Left cardiac atrium (tissue), 4 donors: ENCODE results near the gene PRKN. TPM values are rescaled to one million over a fixed set of nuclear protein-coding genes. Genes with fewer than 3 reads are reported as not detected.
"Not testable (repeated sequence)": the region's sequence is repeated elsewhere in the genome, so short reads cannot be mapped to it uniquely, and the experiment has no call there.

Experiments
- ATAC-seq, 2 donors: fragments of 200-7000 bp; cut with Tn5 transposase; one replicate each; pipeline ENCODE4 v1.9.1; 2020; ENCODE audit warnings: mild to moderate bottlenecking in 2 of 2, moderate library complexity in 2 of 2
- DNase-seq: peaks from one replicate; pipeline ENCODE4 v3.0.0-alpha.2; 2020
- intact Hi-C, 2 donors: fragments of 100-400 bp; cut with DNase I; formaldehyde crosslinking; loops; one replicate each; pipeline versions ENCODE4 v1.14.1 to v1.15.1; 2022 to 2023
- total RNA-seq, 2 donors: library from RNA; stranded (reverse); fragmentation: NEBNext Ultra II Directional; extraction: Animal tissue kit (Norgen Biotek cat#: 25700); gene quantifications; one replicate each; pipeline ENCODE4 v1.2.1, GENCODE V29; 2021
- donor health status: DM: no; HTN: yes; CAD: no.
- donor health status: DM: no; HTN: yes; CAD: no; lungs with severe emphysema.
- donor health status: DM: yes; HTN: yes; CAD: no.
- donor health status: Dilated cardiomyopathy.

PRKN gene
- total RNA-seq, 2 donors from 2014 or later = 13.8 to 22.2 TPM

GRCh38 chr6:161315246-161315917 lies 1412.2 kb downstream of the PRKN start:
- intact Hi-C loops, DNase-seq, ATAC-seq: not testable (repeated sequence)

DNA sequence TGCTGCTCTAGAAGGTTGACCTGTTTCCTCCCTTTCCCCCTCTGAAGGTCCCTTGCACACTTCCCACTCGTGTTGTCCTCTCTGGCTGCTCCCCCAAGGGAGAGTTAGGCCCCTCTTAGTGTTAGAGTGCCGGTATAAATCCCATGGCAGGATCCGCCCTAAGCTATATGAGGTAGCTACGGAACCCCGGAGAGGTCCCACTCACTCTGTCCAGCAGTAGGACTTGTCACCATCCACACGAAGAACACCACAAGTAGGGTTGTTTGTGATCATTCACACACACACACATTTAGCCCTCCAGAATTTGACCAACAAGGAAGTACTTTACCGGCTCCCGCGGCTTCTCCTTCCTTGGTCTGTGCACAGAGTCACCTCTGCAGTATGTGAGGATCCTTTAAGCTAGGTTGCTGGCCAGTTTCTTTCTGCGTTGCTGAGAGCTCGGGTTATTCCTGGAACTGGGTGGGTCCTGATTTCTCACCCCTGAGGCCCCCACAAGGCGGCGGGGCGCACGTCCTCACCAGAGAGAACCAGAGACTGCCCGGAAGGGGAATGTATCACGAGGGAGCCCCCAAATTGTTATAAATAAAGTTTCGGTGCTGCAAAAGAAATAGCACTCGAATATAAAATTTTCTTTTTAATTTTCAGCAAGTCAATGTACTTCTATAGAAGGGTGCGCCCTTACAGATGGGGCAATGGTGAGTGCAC lies 1412.9 kb downstream of the PRKN start:
- DNase-seq, intact Hi-C loops, ATAC-seq: not testable (repeated sequence)

- intact Hi-C loops = no loop called here
- ATAC-seq = no peak
- DNase-seq = no peak
These were observed 1413.5 kb downstream of the PRKN start for GRCh38 chr6:161313940-161314509.

GRCh38 chr6:161313475-161313874 lies 1414.1 kb downstream of the PRKN start:
- ATAC-seq, intact Hi-C loops, DNase-seq: not testable (repeated sequence)

- DNase-seq, intact Hi-C loops, ATAC-seq: not testable (repeated sequence)
These were observed 1417.8 kb downstream of the PRKN start for GRCh38 chr6:161309774-161310173.

- ATAC-seq (no peak), DNase-seq (no peak)
- intact Hi-C loops = no loop called here
These were observed 1419.4 kb downstream of the PRKN start for GRCh38 chr6:161308075-161308655.

GRCh38 chr6:161305860-161306259 lies 1421.7 kb downstream of the PRKN start:
- DNase-seq = no peak
- intact Hi-C loops = no loop called here
- ATAC-seq = no peak

GRCh38 chr6:161303628-161304340 lies 1423.8 kb downstream of the PRKN start:
- DNase-seq = no peak
- ATAC-seq = no peak
- intact Hi-C loops = no loop called here

DNA sequence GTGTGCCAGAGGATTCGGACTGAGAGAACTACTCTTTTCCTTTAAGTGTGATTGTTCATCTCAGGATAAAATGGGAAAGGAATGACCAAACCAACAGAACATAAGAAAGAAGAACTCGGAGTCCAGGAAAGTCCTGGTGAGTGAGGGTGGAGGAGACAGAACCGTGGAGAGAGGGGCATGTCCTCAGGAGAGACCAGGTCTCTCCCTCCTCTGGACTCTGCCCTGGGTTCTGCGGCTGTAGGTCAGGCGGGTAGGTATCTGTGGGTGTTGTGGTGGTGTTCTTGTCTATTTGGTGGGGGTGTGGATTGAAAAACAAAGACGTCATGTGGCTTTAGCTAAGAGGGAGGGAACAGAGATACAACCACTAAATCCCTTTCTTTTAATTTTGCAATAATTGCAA lies 1424.6 kb downstream of the PRKN start:
- intact Hi-C loops = no loop called here
- no peak for DNase-seq
- ATAC-seq = no peak

GRCh38 chr6:161301338-161301737 lies 1426.2 kb downstream of the PRKN start:
- ATAC-seq (peak; percentile 62 to 93), DNase-seq (no peak)
- intact Hi-C loops = no loop called here

DNA sequence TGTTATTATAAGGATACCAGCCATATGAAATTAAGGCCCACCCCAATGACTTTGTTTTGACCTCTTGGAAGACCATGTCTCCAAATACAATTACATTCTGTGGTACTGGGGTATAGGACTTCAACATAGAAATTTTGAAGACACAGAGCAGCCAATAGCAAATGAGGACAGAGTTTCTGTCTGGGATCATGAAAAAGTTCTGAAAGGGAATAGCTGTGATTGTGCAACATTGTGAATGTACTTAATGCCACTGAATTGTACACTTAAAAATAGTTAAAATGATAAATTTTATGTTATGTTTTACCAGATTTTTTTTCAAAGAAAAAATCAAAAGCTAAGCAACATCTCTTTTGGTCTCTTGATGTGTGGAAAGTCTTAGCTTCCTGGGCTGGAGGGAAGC lies 1426.7 kb downstream of the PRKN start:
- intact Hi-C loops = no loop called here
- no peak for DNase-seq
- peak in 1 of 2 donors; percentile 10 for ATAC-seq

GRCh38 chr6:161299726-161300125 lies 1427.8 kb downstream of the PRKN start:
- ATAC-seq (no peak), DNase-seq (no peak)
- intact Hi-C loops = no loop called here

Other genes with a start within 250 kb of the PRKN start
- gene PACRG, start 208 bp upstream of the PRKN start, total RNA-seq = 1 to 10 TPM; 3.2 to 4.5 TPM